Measurements from ENCODE around the gene HEXIM1. TPM values are rescaled to one million over a fixed set of nuclear protein-coding genes. Genes with fewer than 3 reads are reported as not detected.

The HEXIM1 gene
- total RNA-seq, 1 experiment from 2014 or later, result 59.1 TPM

- intact Hi-C loops (cut with micrococcal nuclease; ENCODE audit: unreplicated experiment) (no loop called here), in situ Hi-C loops (cut with HindIII; ENCODE audit: low pct_unique_long_range_greater_than_20kb, low sequenced_read_pairs) (no loop called here)
- ChIA-PET POLR2A (no interaction called here), CTCF (no interaction called here)
- ATAC-seq (no peak), DNase-seq (ENCODE audit: low read depth, low spot score) (no peak)
- TF ChIP-seq SIN3A (IDR thresholded peaks at IDR 0.05; ENCODE audit: borderline replicate concordance, insufficient read depth, low read depth, low read length) (no peak), REST (IDR thresholded peaks at IDR 0.05; ENCODE audit: insufficient read depth in 1 of 2, low read depth in 2 of 2, low read length in 1 of 2) (no peak), TCF7L2 (IDR thresholded peaks at IDR 0.05; ENCODE audit: low read depth, low read length) (no peak), CTCF (IDR thresholded peaks at IDR 0.05) (no peak), POLR2AphosphoS5 (IDR thresholded peaks at IDR 0.05; ENCODE audit: low read depth, low read length) (no peak)
- Histone ChIP-seq H3K27me3 (ENCODE audit: control insufficient read depth, insufficient read depth, low read length) (no peaks in the 10 kb centered on the region), H3K4me1 (ENCODE audit: control insufficient read depth, insufficient read depth, low read length) (peaks cover 52% of the 10 kb centered on the region), H3K4me3 (ENCODE audit: low read depth in 2 of 2, low read length in 2 of 2) (0 out of 4 replicates have a peak overlapping the region, but pooled peaks of 1 of the 2 experiments have one; percentile 74), H3K9me3 (ENCODE audit: control insufficient read depth, insufficient read depth, low read depth, low read length) (no peaks in the 10 kb centered on the region), H3K36me3 (ENCODE audit: control insufficient read depth, insufficient read depth, low read length) (no peaks in the 10 kb centered on the region; the same call in 1 of the 2 replicates), H3K27ac (ENCODE audit: low read length) (peak overlapping the region; percentile 83)
- no TSS peak for BruUV-seq (replicated peaks)
Observed at GRCh38 chr17:45128989-45129388, 19.3 kb upstream of the HEXIM1 start.

GRCh38 chr17:45129426-45129939 is 18.8 kb upstream of the HEXIM1 start:
- ChIA-PET POLR2A (no interaction called here), CTCF (no interaction called here)
- intact Hi-C loops (cut with micrococcal nuclease; ENCODE audit: unreplicated experiment) (no loop called here), in situ Hi-C loops (cut with HindIII; ENCODE audit: low pct_unique_long_range_greater_than_20kb, low sequenced_read_pairs) (no loop called here)
- no TSS peak for BruUV-seq (replicated peaks)
- Histone ChIP-seq H3K9me3 (ENCODE audit: control insufficient read depth, insufficient read depth, low read depth, low read length) (no peaks in the 10 kb centered on the region), H3K27ac (ENCODE audit: low read length) (peak overlapping the region; percentile 83), H3K36me3 (ENCODE audit: control insufficient read depth, insufficient read depth, low read length) (no peaks in the 10 kb centered on the region; the same call in 1 of the 2 replicates), H3K4me1 (ENCODE audit: control insufficient read depth, insufficient read depth, low read length) (peaks cover 47% of the 10 kb centered on the region), H3K4me3 (ENCODE audit: low read depth in 2 of 2, low read length in 2 of 2) (peak overlapping the region in 1 of 2 experiments; percentile 74; a peak in 3 of 4 replicates), H3K27me3 (ENCODE audit: control insufficient read depth, insufficient read depth, low read length) (no peaks in the 10 kb centered on the region)
- ATAC-seq (no peak; the same call in 1 of the 2 replicates), DNase-seq (ENCODE audit: low read depth, low spot score) (no peak)
- TF ChIP-seq SIN3A (IDR thresholded peaks at IDR 0.05; ENCODE audit: borderline replicate concordance, insufficient read depth, low read depth, low read length), result no peak
- no peak for TF ChIP-seq CTCF (IDR thresholded peaks at IDR 0.05)
- TF ChIP-seq REST (IDR thresholded peaks at IDR 0.05; ENCODE audit: insufficient read depth in 1 of 2, low read depth in 2 of 2, low read length in 1 of 2), result no peak
- TF ChIP-seq TCF7L2 (IDR thresholded peaks at IDR 0.05; ENCODE audit: low read depth, low read length), result no peak
- no peak for TF ChIP-seq POLR2AphosphoS5 (IDR thresholded peaks at IDR 0.05; ENCODE audit: low read depth, low read length)

Data from Panc1 (cell line).